HG03439 (cell line): Measurements from ENCODE around the gene S100A12.
"Not testable (repeated sequence)": the region's sequence is repeated elsewhere in the genome, so short reads cannot be mapped to it uniquely, and the experiment has no call there.

Source experiments
- ATAC-seq: cut with Tn5 transposase; IDR thresholded peaks from one replicate; pipeline ENCODE4 v1.9.1; 2021; ENCODE audit warnings: mild to moderate bottlenecking, moderate library complexity; ENCODE audit not compliant: unreplicated experiment

Gene S100A12

GRCh38 chr1:153354515-153355193 is 20.8 kb downstream of the S100A12 start:
- ATAC-seq, result no peak

GRCh38 chr1:153353226-153353947 is 22.0 kb downstream of the S100A12 start:
- ATAC-seq, result no peak

GRCh38 chr1:153352523-153352922 is 22.9 kb downstream of the S100A12 start:
- no peak for ATAC-seq

GRCh38 chr1:153350321-153350957 is 25.0 kb downstream of the S100A12 start:
- no peak for ATAC-seq

- no peak for ATAC-seq
Measured at GRCh38 chr1:153349363-153350320, 25.8 kb downstream of the S100A12 start.

GRCh38 chr1:153348511-153349362 is 26.7 kb downstream of the S100A12 start, which contains the start of gene PGLYRP4:
TSS of gene PGLYRP4 (minus strand) at chr1:153348841. CDS start at chr1:153347932, 909 bp downstream.
- ATAC-seq, result no peak

GRCh38 chr1:153347856-153348255 is 27.6 kb downstream of the S100A12 start:
- ATAC-seq, result no peak

GRCh38 chr1:153347049-153347448 is 28.4 kb downstream of the S100A12 start:
- ATAC-seq, result not testable (repeated sequence)

GRCh38 chr1:153346077-153346723 is 29.2 kb downstream of the S100A12 start:
- no peak for ATAC-seq

GRCh38 chr1:153345187-153346076 is 30.0 kb downstream of the S100A12 start:
- no peak for ATAC-seq

GRCh38 chr1:153344718-153345025 is 30.7 kb downstream of the S100A12 start:
- no peak for ATAC-seq

GRCh38 chr1:153343811-153344717 is 31.4 kb downstream of the S100A12 start:
- no peak for ATAC-seq

GRCh38 chr1:153343040-153343681 is 32.3 kb downstream of the S100A12 start:
- no peak for ATAC-seq

GRCh38 chr1:153342178-153342577 is 33.2 kb downstream of the S100A12 start:
- ATAC-seq, result no peak

- no peak for ATAC-seq
Measured at GRCh38 chr1:153341431-153341934, 33.9 kb downstream of the S100A12 start.

- no peak for ATAC-seq
Measured at GRCh38 chr1:153340356-153340755, 35.1 kb downstream of the S100A12 start.

GRCh38 chr1:153339802-153340201 is 35.6 kb downstream of the S100A12 start:
- no peak for ATAC-seq
